Measurements from ENCODE around the gene PPM1B. TPM values are rescaled to one million over a fixed set of nuclear protein-coding genes. Genes with fewer than 3 reads are reported as not detected.

Gene PPM1B
- total RNA-seq (2022): 47.5 and 49.1 TPM in 2 replicates
- Bru-seq, nascent RNA: percentile 90 among the genes with signal in this experiment
- BruChase-seq, experiment 1, labeled RNA remaining after a 6-hour chase: percentile 98 among the genes with signal in this experiment
- BruChase-seq, experiment 2, labeled RNA remaining after a 2-hour chase: percentile 97 among the genes with signal in this experiment
- long read RNA-seq, transcript PPM1B-201 (6 exons, 2,606 nt): major isoform, 124 of 187 reads
- long read RNA-seq, transcript PPM1B-204 (6 exons, 3,877 nt): minor isoform, 38 of 187 reads
- long read RNA-seq, partial matches to known transcripts: 7 of 187 reads
- long read RNA-seq, other reads (novel, unspliced or antisense): 17 of 187 reads

DNA sequence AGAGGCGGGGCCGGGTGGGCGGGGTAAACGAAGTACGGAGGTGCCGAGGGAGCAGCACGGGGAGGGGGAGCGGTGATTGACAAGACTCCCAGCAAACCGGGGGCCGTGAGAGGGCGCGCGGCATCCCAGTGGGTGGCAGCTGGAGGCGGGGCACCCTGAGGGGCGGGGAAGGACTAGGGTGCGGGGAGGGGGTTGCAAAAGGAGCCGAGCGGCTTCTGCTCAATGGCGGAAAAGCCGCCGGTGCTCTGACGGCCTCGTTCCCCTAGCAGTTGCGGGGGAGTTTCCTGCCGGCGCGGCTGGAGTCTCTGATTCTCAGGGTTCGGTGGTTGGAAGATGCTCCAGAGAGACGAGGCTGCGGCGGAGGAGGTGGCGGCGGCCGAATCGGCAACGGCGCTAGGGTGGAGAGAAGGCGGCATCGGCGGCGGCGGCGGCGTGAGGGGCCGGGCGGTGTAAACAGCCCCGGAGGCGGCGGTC is at the start of gene PPM1B:
TSS of gene PPM1B (plus strand) at position 195 of the 474 bp plus-strand sequence. CDS start 32,325 bp downstream, outside the sequence.
- no peaks in the 10 kb centered on the region for H3K27me3 Mint-ChIP-seq (ENCODE audit: insufficient read depth, unreplicated experiment)
- CTCF ChIA-PET: no interaction called here
- POLR2A ChIA-PET: interaction anchor here (0.6 to 7.1 kb wide), 23 partner anchors 10 to 1795 kb away, joined by 3 to 48 read pairs (median 5); partner anchors contain the start of genes CAMKMT and PREPL
- H3K9me3 Mint-ChIP-seq (ENCODE audit: unreplicated experiment): no peaks in the 10 kb centered on the region
- TF ChIP-seq, protein P1, sequence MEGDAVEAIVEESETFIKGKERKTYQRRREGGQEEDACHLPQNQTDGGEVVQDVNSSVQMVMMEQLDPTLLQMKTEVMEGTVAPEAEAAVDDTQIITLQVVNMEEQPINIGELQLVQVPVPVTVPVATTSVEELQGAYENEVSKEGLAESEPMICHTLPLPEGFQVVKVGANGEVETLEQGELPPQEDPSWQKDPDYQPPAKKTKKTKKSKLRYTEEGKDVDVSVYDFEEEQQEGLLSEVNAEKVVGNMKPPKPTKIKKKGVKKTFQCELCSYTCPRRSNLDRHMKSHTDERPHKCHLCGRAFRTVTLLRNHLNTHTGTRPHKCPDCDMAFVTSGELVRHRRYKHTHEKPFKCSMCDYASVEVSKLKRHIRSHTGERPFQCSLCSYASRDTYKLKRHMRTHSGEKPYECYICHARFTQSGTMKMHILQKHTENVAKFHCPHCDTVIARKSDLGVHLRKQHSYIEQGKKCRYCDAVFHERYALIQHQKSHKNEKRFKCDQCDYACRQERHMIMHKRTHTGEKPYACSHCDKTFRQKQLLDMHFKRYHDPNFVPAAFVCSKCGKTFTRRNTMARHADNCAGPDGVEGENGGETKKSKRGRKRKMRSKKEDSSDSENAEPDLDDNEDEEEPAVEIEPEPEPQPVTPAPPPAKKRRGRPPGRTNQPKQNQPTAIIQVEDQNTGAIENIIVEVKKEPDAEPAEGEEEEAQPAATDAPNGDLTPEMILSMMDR (IDR thresholded peaks at IDR 0.05; ENCODE audit: unreplicated experiment): no peak
- peaks cover 6% of the 10 kb centered on the region for H3K36me3 Mint-ChIP-seq (ENCODE audit: insufficient read depth, unreplicated experiment)
- intact Hi-C loops (cut with micrococcal nuclease): loop anchor here (1.0 kb wide), 1 partner anchor 81 kb away; no protein-coding TSS in a partner anchor
- H3K4me3 Mint-ChIP-seq (ENCODE audit: unreplicated experiment): peak within 1 kb of the TSS; percentile 93
- BruUV-seq (replicated peaks): no TSS peak
- peaks cover 11% of the 10 kb centered on the region for H3K4me1 Mint-ChIP-seq (ENCODE audit: insufficient read depth, unreplicated experiment)
- H3K27ac Mint-ChIP-seq (ENCODE audit: low read depth, unreplicated experiment): peak within 1 kb of the TSS; percentile 99
- no peak for DNase-seq (ENCODE audit: unreplicated experiment)

DNA sequence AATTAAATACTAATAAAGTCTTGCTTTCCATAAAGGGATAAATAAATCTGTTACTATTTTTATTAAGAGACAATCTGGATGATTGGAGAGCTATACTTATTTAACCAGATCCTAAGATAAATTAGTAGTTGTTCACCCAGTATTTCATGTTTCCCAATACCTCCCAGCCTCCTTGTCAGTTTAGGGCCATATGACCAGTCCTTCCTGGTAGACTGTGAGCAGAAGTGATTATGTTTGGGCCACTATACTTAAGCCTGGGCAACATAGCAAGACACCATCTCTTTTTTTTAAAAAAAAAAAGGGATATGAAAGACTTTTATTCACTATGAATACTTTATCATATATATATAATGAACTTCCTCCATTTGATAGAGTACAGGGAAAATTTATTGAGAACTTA is 48.8 kb upstream of the PPM1B start:
- ChIA-PET CTCF (interaction anchor here (1.1 kb wide), 1 partner anchor 32 kb away, joined by 4 read pairs; no protein-coding TSS in a partner anchor), POLR2A (no interaction called here)
- Mint-ChIP-seq H3K36me3 (ENCODE audit: insufficient read depth, unreplicated experiment) (no peaks in the 10 kb centered on the region), H3K9me3 (ENCODE audit: unreplicated experiment) (no peaks in the 10 kb centered on the region), H3K4me1 (ENCODE audit: insufficient read depth, unreplicated experiment) (no peaks in the 10 kb centered on the region), H3K4me3 (ENCODE audit: unreplicated experiment) (no peak overlapping the region), H3K27ac (ENCODE audit: low read depth, unreplicated experiment) (no peak overlapping the region), H3K27me3 (ENCODE audit: insufficient read depth, unreplicated experiment) (no peaks in the 10 kb centered on the region)
- intact Hi-C loops (cut with micrococcal nuclease): no loop called here
- DNase-seq (ENCODE audit: unreplicated experiment): no peak
- TF ChIP-seq, protein P1 (IDR thresholded peaks at IDR 0.05; ENCODE audit: unreplicated experiment): no peak
- no TSS peak for BruUV-seq (replicated peaks)

DNA sequence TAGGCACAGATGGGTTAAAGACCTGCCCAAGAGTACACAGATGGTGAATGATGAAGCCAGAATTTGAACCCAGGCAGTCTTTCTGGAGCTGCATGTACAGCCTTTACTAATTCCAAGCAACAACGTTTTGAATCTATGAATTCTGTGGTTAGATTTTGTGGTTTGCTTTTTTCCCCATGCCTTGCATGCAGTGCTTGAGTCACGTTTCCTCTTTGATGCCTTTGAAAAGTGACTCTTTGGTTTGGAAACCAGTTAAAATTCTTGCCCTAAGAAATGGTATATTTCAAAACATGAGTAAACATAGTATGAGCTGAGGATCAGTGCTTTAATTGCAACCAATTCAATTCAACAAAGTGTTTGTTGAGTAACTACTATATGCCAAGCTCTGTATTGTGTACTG is 48.2 kb upstream of the PPM1B start:
- no TSS peak for BruUV-seq (replicated peaks)
- DNase-seq (ENCODE audit: unreplicated experiment): peak; percentile 67
- Mint-ChIP-seq H3K36me3 (ENCODE audit: insufficient read depth, unreplicated experiment) (no peaks in the 10 kb centered on the region), H3K4me1 (ENCODE audit: insufficient read depth, unreplicated experiment) (no peaks in the 10 kb centered on the region), H3K27me3 (ENCODE audit: insufficient read depth, unreplicated experiment) (no peaks in the 10 kb centered on the region), H3K27ac (ENCODE audit: low read depth, unreplicated experiment) (no peak overlapping the region), H3K9me3 (ENCODE audit: unreplicated experiment) (no peaks in the 10 kb centered on the region), H3K4me3 (ENCODE audit: unreplicated experiment) (no peak overlapping the region)
- ChIA-PET CTCF (no interaction called here), POLR2A (no interaction called here)
- intact Hi-C loops (cut with micrococcal nuclease): no loop called here
- TF ChIP-seq, protein P1 (IDR thresholded peaks at IDR 0.05; ENCODE audit: unreplicated experiment): no peak

DNA sequence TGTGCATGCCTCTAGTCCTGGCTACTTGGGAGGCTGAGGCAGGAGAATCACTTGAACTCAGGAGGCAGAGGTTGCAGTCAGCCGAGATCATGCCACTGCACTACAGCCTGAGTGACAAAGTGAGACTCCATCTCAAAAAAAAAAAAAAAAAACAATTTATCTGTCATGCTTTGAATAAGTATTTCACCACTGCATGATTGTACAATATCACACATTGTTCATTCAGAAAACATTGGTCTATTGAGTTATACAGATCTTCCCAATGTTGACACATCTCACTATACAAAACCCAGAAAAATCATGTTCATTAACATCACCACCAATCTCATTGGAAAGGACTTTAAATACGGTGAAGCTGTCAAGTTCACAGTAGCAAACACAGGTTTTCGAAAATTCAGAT is 46.8 kb upstream of the PPM1B start:
- Mint-ChIP-seq H3K9me3 (ENCODE audit: unreplicated experiment) (no peaks in the 10 kb centered on the region), H3K4me1 (ENCODE audit: insufficient read depth, unreplicated experiment) (no peaks in the 10 kb centered on the region), H3K36me3 (ENCODE audit: insufficient read depth, unreplicated experiment) (no peaks in the 10 kb centered on the region), H3K27ac (ENCODE audit: low read depth, unreplicated experiment) (no peak overlapping the region), H3K4me3 (ENCODE audit: unreplicated experiment) (no peak overlapping the region), H3K27me3 (ENCODE audit: insufficient read depth, unreplicated experiment) (no peaks in the 10 kb centered on the region)
- intact Hi-C loops (cut with micrococcal nuclease): no loop called here
- CTCF ChIA-PET: no interaction called here
- TF ChIP-seq, protein P1 (IDR thresholded peaks at IDR 0.05; ENCODE audit: unreplicated experiment): no peak
- POLR2A ChIA-PET: interaction anchor here (0.6 to 0.7 kb wide), 2 partner anchors 95 to 803 kb away, joined by 3 read pairs; no protein-coding TSS in a partner anchor
- no peak for DNase-seq (ENCODE audit: unreplicated experiment)
- BruUV-seq (replicated peaks): no TSS peak

All from MCF 10A (cell line).